Measurements from ENCODE around the gene SLC25A22. TPM values are rescaled to one million over a fixed set of nuclear protein-coding genes. Genes with fewer than 3 reads are reported as not detected.

Gene SLC25A22
- polyA plus RNA-seq, 2 of the 4 experiments (the other 2 are of a cell fraction) = 13.5 to 18.7 TPM

- CTCF ChIA-PET = interaction anchor here (0.9 to 2.2 kb wide), 8 partner anchors 9 to 86 kb away, joined by 3 to 14 read pairs (median 6); partner anchors contain the start of gene SLC25A22
- 86% methylated on average over 27 of the region's 36 CpGs for WGBS (ENCODE audit: missing lambda C conversion rate)
- H3K9me3 ChIP-seq = no peaks in the 10 kb centered on the region
- no peak overlapping the region for H3K4me3 ChIP-seq
- POLR2A ChIA-PET = no interaction called here
- H3K4me1 ChIP-seq = peaks cover 7% of the 10 kb centered on the region
- FAIRE-seq = no peak
- ATAC-seq = no peak
- H3K27ac ChIP-seq = no peak overlapping the region
- H3K4me2 ChIP-seq = no peak overlapping the region
- TF ChIP-seq RNF2 (IDR thresholded peaks at IDR 0.05; ENCODE audit: borderline replicate concordance, low read depth) (no peak), ELK1 (IDR thresholded peaks at IDR 0.05; ENCODE audit: low read depth, low read length) (no peak), ZFP36 (IDR thresholded peaks at IDR 0.05; ENCODE audit: borderline replicate concordance, partially characterized antibody) (no peak), CHD2 (IDR thresholded peaks at IDR 0.05; ENCODE audit: low read length, partially characterized antibody) (no peak), HOXB5 (CRISPR knock-in tag; IDR thresholded peaks at IDR 0.05) (no peak), HOXA7 (CRISPR knock-in tag; IDR thresholded peaks at IDR 0.05) (no peak), MYC (IDR thresholded peaks at IDR 0.05; ENCODE audit: borderline replicate concordance, low read length) (no peak), RCOR1 (IDR thresholded peaks at IDR 0.05; ENCODE audit: low read depth, low read length) (no peak), HMGXB4 (CRISPR knock-in tag; IDR thresholded peaks at IDR 0.05; ENCODE audit: borderline replicate concordance) (no peak), NFE2L2 (conservative IDR thresholded peaks at IDR 0.05; ENCODE audit: low read length) (no peak), BHLHE40 (IDR thresholded peaks at IDR 0.05; ENCODE audit: low read depth, low read length) (no peak), CEBPB (IDR thresholded peaks at IDR 0.05) (no peak), NPAS2 (CRISPR knock-in tag; IDR thresholded peaks at IDR 0.05; ENCODE audit: borderline replicate concordance) (no peak), ZSCAN20 (CRISPR knock-in tag; IDR thresholded peaks at IDR 0.05) (no peak)
- no peak for DNase-seq (ENCODE audit: low read depth in 1 of 2, low spot score in 1 of 2)
Measured at GRCh38 chr11:782264-783174, 15.6 kb downstream of the SLC25A22 start.

- ChIA-PET POLR2A (no interaction called here), CTCF (interaction anchor here (1.2 to 5.7 kb wide), 2 partner anchors 15 to 57 kb away, joined by 3 to 44 read pairs; no protein-coding TSS in a partner anchor)
- 95% methylated on average over 13 of the region's 16 CpGs for WGBS (ENCODE audit: missing lambda C conversion rate)
- Histone ChIP-seq H3K4me1 (peaks cover 21% of the 10 kb centered on the region), H3K4me3 (no peak overlapping the region), H3K27ac (no peak overlapping the region), H3K4me2 (no peak overlapping the region), H3K9me3 (no peaks in the 10 kb centered on the region)
- FAIRE-seq = no peak
- no peak for DNase-seq (ENCODE audit: low read depth in 1 of 2, low spot score in 1 of 2)
- no peak for ATAC-seq
- TF ChIP-seq CTCF (IDR thresholded peaks at IDR 0.05) = no peak
- TF ChIP-seq EHF (CRISPR knock-in tag; IDR thresholded peaks at IDR 0.05) = no peak
- no peak for TF ChIP-seq HDAC2 (IDR thresholded peaks at IDR 0.05)
- no peak for TF ChIP-seq FOSL2 (IDR thresholded peaks at IDR 0.05)
- no peak for TF ChIP-seq FOSL2 (CRISPR knock-in tag; IDR thresholded peaks at IDR 0.05)
- no peak for TF ChIP-seq HES2 (IDR thresholded peaks at IDR 0.05)
- no peak for TF ChIP-seq RAD21 (conservative IDR thresholded peaks at IDR 0.05 in 1 of 2, IDR thresholded peaks at IDR 0.05 in 1 of 2)
Measured at GRCh38 chr11:779955-780532, 18.0 kb downstream of the SLC25A22 start.

All from A549 (cell line).